ENCODE measurements around the gene CYTH3. TPM values are rescaled to one million over a fixed set of nuclear protein-coding genes. Genes with fewer than 3 reads are reported as not detected.

The CYTH3 gene
- total RNA-seq, 1 donor from 2014 or later = 17.2 TPM

DNA sequence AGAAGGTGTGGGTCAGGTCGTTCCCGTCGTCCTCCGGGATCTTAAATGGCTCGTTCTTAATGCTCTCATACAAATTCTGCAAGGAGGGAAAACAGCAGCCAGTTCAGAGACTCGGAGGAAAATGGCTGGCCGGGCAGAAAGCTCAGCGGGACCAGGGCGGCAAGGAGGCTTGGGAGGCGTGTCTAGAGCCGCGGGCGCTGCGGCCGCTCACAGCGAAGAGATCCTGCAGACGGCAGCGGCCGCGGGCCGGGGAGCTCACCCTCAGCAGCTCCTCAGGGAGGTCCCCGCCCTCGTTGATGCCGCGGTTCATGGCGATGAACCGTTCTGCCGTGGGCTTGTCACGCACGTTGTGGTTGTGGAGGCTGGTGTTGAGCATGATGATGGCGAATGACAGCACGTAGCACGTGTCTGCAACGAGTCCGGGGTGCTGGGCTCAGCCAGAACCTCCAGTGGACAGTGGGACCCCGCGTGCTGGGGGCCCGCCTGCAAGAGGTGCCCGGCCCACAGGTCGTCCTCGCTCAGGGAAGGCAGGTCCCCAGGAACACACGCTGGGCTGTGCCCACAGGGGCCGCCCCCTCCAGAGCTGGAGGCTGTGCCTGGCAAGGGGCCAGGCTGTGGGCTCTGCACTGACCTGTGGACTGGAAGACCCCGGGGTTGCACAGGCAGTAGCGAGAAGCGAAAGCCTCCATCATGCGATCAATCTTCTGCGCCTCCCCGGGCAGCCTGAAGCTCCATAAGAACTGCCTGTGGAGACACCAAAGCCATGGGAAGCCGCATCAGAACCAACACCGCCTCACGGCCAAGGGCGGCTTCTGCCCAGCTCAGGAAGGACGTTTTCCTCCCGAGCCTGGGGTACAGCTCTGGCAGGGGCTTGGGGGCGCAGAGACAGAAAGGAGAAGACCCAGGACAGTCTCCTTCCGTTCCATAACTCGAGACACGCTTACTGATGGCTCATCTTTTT is 101.6 kb downstream of the CYTH3 start:
- Mint-ChIP-seq H3K4me3 (ENCODE audit: low read depth) (no peak overlapping the region), H3K27me3 (no peaks in the 10 kb centered on the region), H3K27ac (no peak overlapping the region), H3K9me3 (ENCODE audit: low read depth) (no peaks in the 10 kb centered on the region), H3K36me3 (ENCODE audit: insufficient read depth) (peaks cover 7% of the 10 kb centered on the region), H3K4me1 (ENCODE audit: low read depth) (peaks cover 12% of the 10 kb centered on the region)
- no peak for DNase-seq (ENCODE audit: low spot score, unreplicated experiment)
- no peak for TF ChIP-seq CTCF (IDR thresholded peaks at IDR 0.05; ENCODE audit: unreplicated experiment)

- TF ChIP-seq CTCF (IDR thresholded peaks at IDR 0.05; ENCODE audit: unreplicated experiment) = no peak
- Mint-ChIP-seq H3K36me3 (ENCODE audit: insufficient read depth) (peaks cover 9% of the 10 kb centered on the region), H3K27me3 (no peaks in the 10 kb centered on the region), H3K4me1 (ENCODE audit: low read depth) (peaks cover 12% of the 10 kb centered on the region), H3K27ac (peak overlapping the region; percentile 26), H3K4me3 (ENCODE audit: low read depth) (no peak overlapping the region), H3K9me3 (ENCODE audit: low read depth) (no peaks in the 10 kb centered on the region)
- no peak for DNase-seq (ENCODE audit: low spot score, unreplicated experiment)
Measured at GRCh38 chr7:6169805-6170520, 102.5 kb downstream of the CYTH3 start.

- Mint-ChIP-seq H3K27ac (peak overlapping the region; percentile 52), H3K36me3 (ENCODE audit: insufficient read depth) (peaks cover 8% of the 10 kb centered on the region), H3K4me3 (ENCODE audit: low read depth) (no peak overlapping the region), H3K9me3 (ENCODE audit: low read depth) (no peaks in the 10 kb centered on the region), H3K27me3 (no peaks in the 10 kb centered on the region), H3K4me1 (ENCODE audit: low read depth) (peaks cover 12% of the 10 kb centered on the region)
- TF ChIP-seq CTCF (IDR thresholded peaks at IDR 0.05; ENCODE audit: unreplicated experiment) = no peak
- DNase-seq (ENCODE audit: low spot score, unreplicated experiment) = no peak
Measured at GRCh38 chr7:6168477-6168868, 104.0 kb downstream of the CYTH3 start.

DNA sequence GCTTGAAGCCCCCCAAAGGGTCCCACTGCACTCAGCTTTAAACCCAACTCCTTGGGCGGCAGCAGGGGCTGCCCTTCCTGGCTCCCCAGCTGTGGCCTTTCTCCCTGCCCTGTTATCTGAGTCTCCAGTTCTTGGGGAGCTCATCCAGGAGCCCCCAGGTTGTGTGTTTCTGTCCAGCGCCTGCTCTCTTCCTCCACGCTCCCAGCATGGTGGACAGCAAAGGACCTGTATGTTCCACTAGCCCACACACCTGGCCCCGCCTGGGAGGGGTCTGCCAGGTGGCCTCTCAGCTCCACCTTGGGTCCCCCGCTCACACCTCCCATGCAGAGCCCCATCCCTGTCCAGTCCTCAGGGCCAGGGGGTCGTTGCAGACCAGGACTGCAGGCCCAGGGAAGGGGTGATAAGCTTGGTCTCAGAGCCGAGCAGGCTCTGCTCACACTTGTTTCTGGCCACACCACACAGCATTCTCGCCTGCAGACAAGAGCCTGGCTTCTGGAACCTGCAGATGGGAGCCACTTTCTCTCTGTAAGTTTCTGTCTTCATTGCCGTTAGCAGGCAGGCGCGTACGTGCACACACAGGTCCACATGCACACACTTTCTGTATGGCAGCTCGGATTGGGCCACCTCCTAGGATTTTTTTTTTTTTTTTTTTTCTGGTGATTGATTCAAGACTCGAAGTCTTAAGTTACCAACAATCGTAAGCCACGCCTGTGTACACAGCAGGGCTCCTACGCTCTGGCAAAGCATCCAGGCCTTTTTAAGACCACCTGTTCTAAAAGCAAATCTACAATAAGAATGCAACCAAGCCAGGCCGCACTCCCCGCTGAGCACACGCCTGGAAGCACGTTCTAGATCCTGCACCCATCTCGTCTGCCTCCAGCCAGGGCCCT is 104.6 kb downstream of the CYTH3 start:
- Mint-ChIP-seq H3K9me3 (ENCODE audit: low read depth) (no peaks in the 10 kb centered on the region), H3K27me3 (no peaks in the 10 kb centered on the region), H3K36me3 (ENCODE audit: insufficient read depth) (peaks cover 8% of the 10 kb centered on the region), H3K4me1 (ENCODE audit: low read depth) (peaks cover 12% of the 10 kb centered on the region), H3K27ac (peak overlapping the region; percentile 81), H3K4me3 (ENCODE audit: low read depth) (no peak overlapping the region)
- DNase-seq (ENCODE audit: low spot score, unreplicated experiment) = no peak
- TF ChIP-seq CTCF (IDR thresholded peaks at IDR 0.05; ENCODE audit: unreplicated experiment) = no peak
